ENCODE results near the gene C1orf105. TPM values are rescaled to one million over a fixed set of nuclear protein-coding genes. Genes with fewer than 3 reads are reported as not detected.

Gene C1orf105
- polyA plus RNA-seq, 1 of the 3 experiments (the other 2 are of a cell fraction), result not detected

GRCh38 chr1:172410027-172410426 is 10.5 kb upstream of the C1orf105 start:
- DNase-seq, result no peak
- H3K4me2 ChIP-seq, result no peak overlapping the region

GRCh38 chr1:172411791-172412338 is 8.6 kb upstream of the C1orf105 start:
- WGBS (ENCODE audit: low lambda C conversion rate), result 88% methylated on average over 2 of the region's 2 CpGs
- Histone ChIP-seq H3K27ac (ENCODE audit: low read depth in 2 of 2, low read length in 1 of 2) (no peak overlapping the region), H4K20me1 (ENCODE audit: insufficient read depth) (no peaks in the 10 kb centered on the region), H3K4me1 (ENCODE audit: control insufficient read depth in 1 of 2, insufficient read depth in 2 of 2, low read depth in 1 of 2, low read length in 1 of 2) (no peaks in the 10 kb centered on the region), H3K9me2 (no peaks in the 10 kb centered on the region), H3K9ac (no peak overlapping the region), H3F3A (replicated peaks; ENCODE audit: insufficient read depth) (peaks cover 7% of the 10 kb centered on the region), H3K4me2 (no peak overlapping the region), H3K4me3 (ENCODE audit: low read depth in 2 of 2, low read length in 1 of 2) (no peak overlapping the region), H3K27me3 (ENCODE audit: insufficient read depth) (no peaks in the 10 kb centered on the region), H2AFZ (ENCODE audit: low read depth) (no peak overlapping the region), H3K36me3 (replicated peaks in 1 of 2; ENCODE audit: control insufficient read depth in 1 of 2, insufficient read depth in 2 of 2, low read length in 1 of 2) (peaks cover 0 to 5% of the 10 kb centered on the region in 2 experiments), H3K79me2 (ENCODE audit: insufficient read depth) (no peaks in the 10 kb centered on the region), H3K9me3 (no peaks in the 10 kb centered on the region)
- CTCF ChIA-PET, result interaction anchor here (0.9 to 1.4 kb wide), 4 partner anchors 9 to 410 kb away, joined by 3 to 4 read pairs (median 3); partner anchors contain the start of gene C1orf105
- POLR2A ChIA-PET, result no interaction called here
- TF ChIP-seq JUND (IDR thresholded peaks at IDR 0.05) (no peak), YY1 (IDR thresholded peaks at IDR 0.05; ENCODE audit: low read depth) (no peak), RCOR1 (IDR thresholded peaks at IDR 0.05; ENCODE audit: low read length) (no peak), SIN3A (IDR thresholded peaks at IDR 0.05; ENCODE audit: borderline replicate concordance, low read depth, low read length) (no peak), MAX (IDR thresholded peaks at IDR 0.05; ENCODE audit: low read depth) (no peak), PBX3 (IDR thresholded peaks at IDR 0.05) (no peak), TEAD4 (IDR thresholded peaks at IDR 0.05; ENCODE audit: borderline replicate concordance, insufficient read depth) (no peak), TAF1 (IDR thresholded peaks at IDR 0.05; ENCODE audit: borderline replicate concordance, low read depth, low read length) (no peak), SMC3 (IDR thresholded peaks at IDR 0.05; ENCODE audit: low read depth, low read length) (no peak), FOSL2 (IDR thresholded peaks at IDR 0.05; ENCODE audit: borderline replicate concordance, low read depth) (no peak), MXI1 (IDR thresholded peaks at IDR 0.05; ENCODE audit: low read depth, low read length) (no peak)
- DNase-seq, result no peak

More at GRCh38 chr1:172410027-172410426, 10.5 kb upstream of the C1orf105 start:
- no peaks in the 10 kb centered on the region for H3K79me2 ChIP-seq (ENCODE audit: insufficient read depth)
- ChIA-PET POLR2A (no interaction called here), CTCF (interaction anchor here (1.1 to 1.4 kb wide), 2 partner anchors 11 to 14 kb away, joined by 3 read pairs; no protein-coding TSS in a partner anchor)
- no peaks in the 10 kb centered on the region for H3K9me3 ChIP-seq
- H3K4me1 ChIP-seq (ENCODE audit: control insufficient read depth in 1 of 2, insufficient read depth in 2 of 2, low read depth in 1 of 2, low read length in 1 of 2), result no peaks in the 10 kb centered on the region
- no peaks in the 10 kb centered on the region for H4K20me1 ChIP-seq (ENCODE audit: insufficient read depth)
- no peaks in the 10 kb centered on the region for H3K9me2 ChIP-seq
- H3K9ac ChIP-seq, result no peak overlapping the region
- no peak overlapping the region for H3K4me3 ChIP-seq (ENCODE audit: low read depth in 2 of 2, low read length in 1 of 2)
- no peak overlapping the region for H2AFZ ChIP-seq (ENCODE audit: low read depth)
- WGBS (ENCODE audit: low lambda C conversion rate), result 100% methylated on average over 1 of the region's 1 CpG
- TF ChIP-seq ELF1 (IDR thresholded peaks at IDR 0.05) (no peak), FOXJ3 (CRISPR knock-in tag; IDR thresholded peaks at IDR 0.05) (no peak), MXI1 (IDR thresholded peaks at IDR 0.05; ENCODE audit: low read depth, low read length) (no peak), NFIC (IDR thresholded peaks at IDR 0.05; ENCODE audit: borderline replicate concordance) (no peak), MEF2A (IDR thresholded peaks at IDR 0.05; ENCODE audit: borderline replicate concordance, low read depth) (no peak), POLR2AphosphoS5 (IDR thresholded peaks at IDR 0.05; ENCODE audit: low read depth, low read length) (no peak), JUND (IDR thresholded peaks at IDR 0.05) (no peak)
- no peak overlapping the region for H3K27ac ChIP-seq (ENCODE audit: low read depth in 2 of 2, low read length in 1 of 2)
- no peaks in the 10 kb centered on the region for H3K27me3 ChIP-seq (ENCODE audit: insufficient read depth)
- H3F3A ChIP-seq (replicated peaks; ENCODE audit: insufficient read depth), result peaks cover 7% of the 10 kb centered on the region
- peaks cover 0 to 5% of the 10 kb centered on the region in 2 experiments for H3K36me3 ChIP-seq (replicated peaks in 1 of 2; ENCODE audit: control insufficient read depth in 1 of 2, insufficient read depth in 2 of 2, low read length in 1 of 2)

Data from SK-N-SH (cell line).